ENCODE data around the gene GRIK4.

The GRIK4 gene

GRCh38 chr11:120532082-120532831 lies 20.7 kb downstream of the GRIK4 start:
- no peak overlapping the region for H3K4me3 ChIP-seq (ENCODE audit: low read depth, low read length)
- TF ChIP-seq CTCF (IDR thresholded peaks at IDR 0.05; ENCODE audit: insufficient read depth, low read depth, low read length, missing control alignments): no peak
- DNase-seq (ENCODE audit: low read depth): no peak

DNA sequence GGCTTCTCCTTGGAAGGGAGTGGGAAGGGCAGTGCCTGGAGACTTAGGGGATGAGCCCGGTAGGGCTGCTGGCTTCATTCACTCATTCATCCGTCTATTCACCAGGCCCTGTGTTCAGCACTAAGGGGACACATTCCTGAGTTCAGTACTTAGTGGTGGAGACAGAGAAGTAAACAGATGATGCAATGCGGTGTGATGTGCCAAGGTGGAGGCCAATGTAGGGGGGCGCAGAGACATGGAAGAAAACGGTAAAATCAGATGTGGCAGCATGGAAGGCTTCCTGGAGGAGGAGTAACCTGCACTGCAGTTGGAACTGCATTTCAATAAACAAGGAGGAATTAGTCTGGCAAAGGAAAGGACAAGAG lies 21.3 kb downstream of the GRIK4 start:
- no peak for DNase-seq (ENCODE audit: low read depth)
- H3K4me3 ChIP-seq (ENCODE audit: low read depth, low read length): no peak overlapping the region
- TF ChIP-seq CTCF (IDR thresholded peaks at IDR 0.05; ENCODE audit: insufficient read depth, low read depth, low read length, missing control alignments): no peak

- DNase-seq (ENCODE audit: low read depth): no peak
- TF ChIP-seq CTCF (IDR thresholded peaks at IDR 0.05; ENCODE audit: insufficient read depth, low read depth, low read length, missing control alignments): no peak
- H3K4me3 ChIP-seq (ENCODE audit: low read depth, low read length): no peak overlapping the region
These were observed 24.7 kb downstream of the GRIK4 start for GRCh38 chr11:120536091-120536796.

DNA sequence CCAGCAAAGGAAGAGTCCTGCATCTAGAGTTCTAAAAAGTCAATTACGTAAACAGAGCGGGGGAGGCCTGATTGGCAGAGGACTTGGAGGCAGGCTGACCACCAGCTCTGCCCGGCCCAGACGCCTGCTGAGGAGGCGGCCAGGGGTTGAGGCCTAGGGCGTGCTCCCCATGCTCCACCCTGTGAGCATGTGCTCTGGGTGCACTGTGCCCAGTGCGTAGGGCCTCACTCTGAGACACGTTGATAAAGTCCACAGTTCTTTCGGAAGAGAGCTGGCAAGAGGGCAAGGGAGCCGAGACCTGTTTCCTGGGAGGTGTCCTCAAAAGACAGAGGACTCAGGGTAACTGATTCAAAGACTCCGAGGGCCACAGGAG lies 25.2 kb downstream of the GRIK4 start:
- no peak overlapping the region for H3K4me3 ChIP-seq (ENCODE audit: low read depth, low read length)
- no peak for DNase-seq (ENCODE audit: low read depth)
- no peak for TF ChIP-seq CTCF (IDR thresholded peaks at IDR 0.05; ENCODE audit: insufficient read depth, low read depth, low read length, missing control alignments)

- H3K4me3 ChIP-seq (ENCODE audit: low read depth, low read length): no peak overlapping the region
- TF ChIP-seq CTCF (IDR thresholded peaks at IDR 0.05; ENCODE audit: insufficient read depth, low read depth, low read length, missing control alignments): no peak
- no peak for DNase-seq (ENCODE audit: low read depth)
These were observed 26.4 kb downstream of the GRIK4 start for GRCh38 chr11:120537996-120538395.

GRCh38 chr11:120538707-120539106 lies 27.2 kb downstream of the GRIK4 start:
- H3K4me3 ChIP-seq (ENCODE audit: low read depth, low read length): no peak overlapping the region
- TF ChIP-seq CTCF (IDR thresholded peaks at IDR 0.05; ENCODE audit: insufficient read depth, low read depth, low read length, missing control alignments): no peak
- DNase-seq (ENCODE audit: low read depth): no peak

Data from GM12865 (cell line).